Loucy (cell line): Measurements from ENCODE around the gene MYO3B.
A peak's percentile ranks its signal among the peaks of the same experiment; 100 is the strongest.

Experiments used
- H2AFZ ChIP-seq: fragments of 200-600 bp; sonication (generic); 2 replicates; pipeline ENCODE4 v1.6.0; 2016; ENCODE audit warnings: antibody characterized with exemption, mild to moderate bottlenecking, low read length, moderate library complexity
- H3F3A ChIP-seq: fragments of 200-600 bp; 2 replicates; pipeline ENCODE4 v1.6.0; 2016; ENCODE audit warnings: antibody characterized with exemption, low read depth, mild to moderate bottlenecking
- H3K27me3 ChIP-seq: fragments of 200-600 bp; sonication (generic); 2 replicates; pipeline ENCODE4 v1.6.1; 2014; ENCODE audit warnings: low read length, mild to moderate bottlenecking; ENCODE audit not compliant: insufficient read depth, poor library complexity, severe bottlenecking
- H3K36me3 ChIP-seq: fragments of 200-600 bp; sonication (generic); 2 replicates; pipeline ENCODE4 v1.6.1; 2016; ENCODE audit warnings: low read length; ENCODE audit not compliant: insufficient read depth
- H3K4me1 ChIP-seq: fragments of 200-600 bp; sonication (generic); 2 replicates; pipeline ENCODE4 v1.5.1; 2014; ENCODE audit warnings: low read length, mild to moderate bottlenecking; ENCODE audit not compliant: insufficient read depth, poor library complexity, severe bottlenecking
- H3K4me2 ChIP-seq: fragments of 200-600 bp; sonication (generic); 2 replicates; pipeline ENCODE4 v1.6.0; 2014; ENCODE audit warnings: antibody characterized with exemption, low read length, low read depth, mild to moderate bottlenecking; ENCODE audit not compliant: poor library complexity, severe bottlenecking
- H3K4me3 ChIP-seq: fragments of 200-600 bp; sonication (generic); 2 replicates; pipeline ENCODE4 v1.5.1; 2014; ENCODE audit warnings: low read length, mild to moderate bottlenecking, mixed read lengths; ENCODE audit not compliant: poor library complexity, severe bottlenecking
- H3K79me2 ChIP-seq: fragments of 200-600 bp; sonication (generic); 2 replicates; pipeline ENCODE4 v1.6.1; 2014; ENCODE audit warnings: low read length; ENCODE audit not compliant: insufficient read depth
- H3K9ac ChIP-seq: fragments of 200-600 bp; sonication (generic); 2 replicates; pipeline ENCODE4 v1.6.0; 2014; ENCODE audit warnings: mild to moderate bottlenecking, low read depth, low read length, moderate library complexity; ENCODE audit not compliant: poor library complexity, severe bottlenecking
- H3K9me2 ChIP-seq: fragments of 200-600 bp; sonication (generic); replicated peaks from 2 replicates; pipeline ENCODE4 v1.6.1; 2016; ENCODE audit warnings: low read depth, low read length, mixed read lengths
- H3K9me3 ChIP-seq: fragments of 200-600 bp; sonication (generic); 2 replicates; pipeline ENCODE4 v1.6.1; 2014; ENCODE audit warnings: mild to moderate bottlenecking, antibody characterized with exemption, low read length, low read depth; ENCODE audit not compliant: insufficient read depth
- H4K20me1 ChIP-seq: fragments of 200-600 bp; sonication (generic); 2 replicates; pipeline ENCODE4 v1.6.0; 2014; ENCODE audit warnings: antibody characterized with exemption, low read length, mild to moderate bottlenecking; ENCODE audit not compliant: insufficient read depth, poor library complexity, severe bottlenecking
- EZH2phosphoT487 ChIP-seq: fragments of 200-600 bp; IDR thresholded peaks from 2 replicates; pipeline ENCODE4 v1.6.1; 2018; ENCODE audit warnings: antibody characterized with exemption, mild to moderate bottlenecking, moderate library complexity, borderline replicate concordance
- TF ChIP-seq, protein P1 (sequence below): fragments of 200-600 bp; sonication (generic); conservative IDR thresholded peaks from 2 replicates; pipeline ENCODE4 v1.5.1; 2014; ENCODE audit warnings: mild to moderate bottlenecking, antibody characterized with exemption, low read length

The MYO3B gene

GRCh38 chr2:170375192-170375591 is 197.2 kb downstream of the MYO3B start:
- Histone ChIP-seq H3K9ac (no peak overlapping the region), H4K20me1 (no peaks in the 10 kb centered on the region), H3F3A (peaks cover 4% of the 10 kb centered on the region; the same call in 1 of the 2 replicates), H3K79me2 (no peaks in the 10 kb centered on the region), H3K4me3 (no peak overlapping the region), H3K9me3 (no peaks in the 10 kb centered on the region), H3K4me1 (peaks cover 24% of the 10 kb centered on the region), H3K4me2 (no peak overlapping the region), H2AFZ (no peak overlapping the region), H3K27me3 (no peaks in the 10 kb centered on the region), H3K36me3 (no peaks in the 10 kb centered on the region), H3K9me2 (no peaks in the 10 kb centered on the region)
- TF ChIP-seq, protein P1, sequence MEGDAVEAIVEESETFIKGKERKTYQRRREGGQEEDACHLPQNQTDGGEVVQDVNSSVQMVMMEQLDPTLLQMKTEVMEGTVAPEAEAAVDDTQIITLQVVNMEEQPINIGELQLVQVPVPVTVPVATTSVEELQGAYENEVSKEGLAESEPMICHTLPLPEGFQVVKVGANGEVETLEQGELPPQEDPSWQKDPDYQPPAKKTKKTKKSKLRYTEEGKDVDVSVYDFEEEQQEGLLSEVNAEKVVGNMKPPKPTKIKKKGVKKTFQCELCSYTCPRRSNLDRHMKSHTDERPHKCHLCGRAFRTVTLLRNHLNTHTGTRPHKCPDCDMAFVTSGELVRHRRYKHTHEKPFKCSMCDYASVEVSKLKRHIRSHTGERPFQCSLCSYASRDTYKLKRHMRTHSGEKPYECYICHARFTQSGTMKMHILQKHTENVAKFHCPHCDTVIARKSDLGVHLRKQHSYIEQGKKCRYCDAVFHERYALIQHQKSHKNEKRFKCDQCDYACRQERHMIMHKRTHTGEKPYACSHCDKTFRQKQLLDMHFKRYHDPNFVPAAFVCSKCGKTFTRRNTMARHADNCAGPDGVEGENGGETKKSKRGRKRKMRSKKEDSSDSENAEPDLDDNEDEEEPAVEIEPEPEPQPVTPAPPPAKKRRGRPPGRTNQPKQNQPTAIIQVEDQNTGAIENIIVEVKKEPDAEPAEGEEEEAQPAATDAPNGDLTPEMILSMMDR = no peak
- TF ChIP-seq EZH2phosphoT487 = no peak

DNA sequence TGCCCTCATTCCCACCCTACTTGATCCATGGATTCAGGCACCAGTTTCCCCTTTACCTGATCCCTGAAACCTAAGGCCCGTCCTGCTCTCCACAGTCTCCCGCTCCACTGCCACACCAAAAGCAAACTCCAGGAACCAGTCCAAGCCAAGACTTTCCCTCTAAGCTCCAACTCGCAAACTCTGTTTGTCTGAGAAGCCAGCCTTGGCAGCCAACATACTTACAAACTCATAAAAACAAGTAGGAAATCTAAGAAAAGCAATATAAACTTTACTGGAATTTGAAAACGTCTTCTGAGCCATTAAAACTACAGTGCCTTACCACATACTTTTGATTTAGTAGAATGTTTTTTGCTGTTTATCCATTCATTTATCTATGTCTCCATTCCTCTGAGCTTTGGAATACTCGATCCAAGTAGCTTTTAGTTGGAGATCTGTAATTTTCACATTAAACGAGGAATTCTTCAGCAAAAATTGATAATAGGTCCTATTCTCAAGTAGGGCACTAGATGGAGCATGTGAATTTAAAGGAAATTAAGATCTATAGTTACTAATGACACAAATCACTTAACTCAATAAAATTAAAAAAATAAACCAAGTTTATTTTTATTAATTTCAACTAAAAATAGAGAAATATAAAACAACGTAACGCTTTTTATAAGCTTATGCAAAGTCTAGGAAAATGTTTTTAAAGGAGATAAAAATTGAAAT is 199.7 kb downstream of the MYO3B start:
- Histone ChIP-seq H3F3A (no peaks in the 10 kb centered on the region), H3K9ac (no peak overlapping the region), H4K20me1 (no peaks in the 10 kb centered on the region), H3K4me1 (peaks cover 7% of the 10 kb centered on the region), H3K9me3 (no peaks in the 10 kb centered on the region), H3K79me2 (no peaks in the 10 kb centered on the region), H3K4me2 (no peak overlapping the region), H3K4me3 (no peak overlapping the region), H3K36me3 (no peaks in the 10 kb centered on the region), H3K9me2 (no peaks in the 10 kb centered on the region), H2AFZ (no peak overlapping the region), H3K27me3 (no peaks in the 10 kb centered on the region)
- TF ChIP-seq, protein P1 = peak; percentile 42
- no peak for TF ChIP-seq EZH2phosphoT487

GRCh38 chr2:170380267-170380666 is 202.3 kb downstream of the MYO3B start:
- no peak overlapping the region for H3K4me2 ChIP-seq
- no peaks in the 10 kb centered on the region for H4K20me1 ChIP-seq
- TF ChIP-seq, protein P1 = no peak
- no peak for TF ChIP-seq EZH2phosphoT487

More at GRCh38 chr2:170380267-170380666, 202.3 kb downstream of the MYO3B start:
- H3K36me3 ChIP-seq = no peaks in the 10 kb centered on the region
- H3K79me2 ChIP-seq = no peaks in the 10 kb centered on the region
- H3K27me3 ChIP-seq = no peaks in the 10 kb centered on the region
- no peaks in the 10 kb centered on the region for H3K9me3 ChIP-seq
- no peak overlapping the region for H3K9ac ChIP-seq
- H3K9me2 ChIP-seq = no peaks in the 10 kb centered on the region
- H2AFZ ChIP-seq = no peak overlapping the region
- no peaks in the 10 kb centered on the region for H3F3A ChIP-seq
- H3K4me3 ChIP-seq = no peak overlapping the region
- H3K4me1 ChIP-seq = peaks cover 1% of the 10 kb centered on the region
